Measurements from ENCODE around the gene DUSP7. TPM values are rescaled to one million over a fixed set of nuclear protein-coding genes. Genes with fewer than 3 reads are reported as not detected.

Gene DUSP7
- total RNA-seq, 1 donor from 2014 or later: 32.5 TPM

DNA sequence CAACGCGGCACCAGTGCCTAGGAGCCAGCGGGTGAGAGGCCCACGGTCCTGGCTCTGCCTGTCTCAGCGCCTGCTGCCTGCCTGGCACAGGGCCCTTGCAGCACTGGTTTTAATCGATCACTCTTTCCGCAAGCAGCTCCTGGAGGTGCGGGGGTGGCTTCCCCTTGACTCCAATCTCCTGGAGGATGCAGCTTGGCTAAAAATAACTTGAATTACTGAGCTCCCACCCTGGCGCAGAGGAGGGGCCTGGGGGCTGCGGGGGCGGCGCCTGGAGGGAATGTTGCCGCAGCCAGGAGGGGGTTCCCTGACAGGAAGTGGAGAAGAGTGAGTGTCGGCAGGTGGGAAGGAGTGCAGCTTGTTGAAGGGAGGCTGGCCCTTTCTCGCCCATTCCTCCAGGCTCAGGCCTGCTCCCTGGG is 50.8 kb downstream of the DUSP7 start:
- Mint-ChIP-seq H3K4me1 (ENCODE audit: low read depth) (peaks cover 22% of the 10 kb centered on the region), H3K9me3 (ENCODE audit: low read depth) (no peaks in the 10 kb centered on the region), H3K27me3 (ENCODE audit: low read depth) (no peaks in the 10 kb centered on the region), H3K36me3 (ENCODE audit: low read depth) (no peaks in the 10 kb centered on the region), H3K27ac (ENCODE audit: unreplicated experiment) (no peak overlapping the region), H3K4me3 (ENCODE audit: unreplicated experiment) (no peak overlapping the region)
- TF ChIP-seq, protein P1, sequence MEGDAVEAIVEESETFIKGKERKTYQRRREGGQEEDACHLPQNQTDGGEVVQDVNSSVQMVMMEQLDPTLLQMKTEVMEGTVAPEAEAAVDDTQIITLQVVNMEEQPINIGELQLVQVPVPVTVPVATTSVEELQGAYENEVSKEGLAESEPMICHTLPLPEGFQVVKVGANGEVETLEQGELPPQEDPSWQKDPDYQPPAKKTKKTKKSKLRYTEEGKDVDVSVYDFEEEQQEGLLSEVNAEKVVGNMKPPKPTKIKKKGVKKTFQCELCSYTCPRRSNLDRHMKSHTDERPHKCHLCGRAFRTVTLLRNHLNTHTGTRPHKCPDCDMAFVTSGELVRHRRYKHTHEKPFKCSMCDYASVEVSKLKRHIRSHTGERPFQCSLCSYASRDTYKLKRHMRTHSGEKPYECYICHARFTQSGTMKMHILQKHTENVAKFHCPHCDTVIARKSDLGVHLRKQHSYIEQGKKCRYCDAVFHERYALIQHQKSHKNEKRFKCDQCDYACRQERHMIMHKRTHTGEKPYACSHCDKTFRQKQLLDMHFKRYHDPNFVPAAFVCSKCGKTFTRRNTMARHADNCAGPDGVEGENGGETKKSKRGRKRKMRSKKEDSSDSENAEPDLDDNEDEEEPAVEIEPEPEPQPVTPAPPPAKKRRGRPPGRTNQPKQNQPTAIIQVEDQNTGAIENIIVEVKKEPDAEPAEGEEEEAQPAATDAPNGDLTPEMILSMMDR (IDR thresholded peaks at IDR 0.05): peak; percentile 11
- DNase-seq (ENCODE audit: low spot score): no peak

DNA sequence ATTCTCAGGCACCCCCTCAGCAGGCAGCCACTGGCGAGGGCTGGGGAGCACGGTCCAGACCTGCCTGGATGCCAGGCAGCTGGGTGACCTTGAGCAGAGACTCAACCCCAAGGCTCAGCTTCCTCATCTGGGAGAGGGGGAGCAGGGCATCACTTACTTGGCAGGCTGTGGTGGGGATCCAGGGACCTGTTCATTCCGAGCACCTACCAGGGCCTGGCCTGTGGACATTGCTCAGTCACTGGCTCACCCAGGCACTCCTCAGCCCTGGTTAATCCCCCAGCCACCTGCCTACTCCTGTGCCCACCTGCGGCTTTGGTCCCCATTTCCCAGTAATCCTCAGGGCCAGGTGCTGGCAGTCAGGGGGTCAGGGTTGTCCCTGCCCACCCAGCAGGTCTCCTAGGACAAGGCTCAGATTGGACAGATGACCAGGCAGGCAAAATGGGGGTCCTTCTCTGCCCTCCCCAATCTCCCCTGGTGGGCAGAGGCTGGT is 51.4 kb downstream of the DUSP7 start:
- DNase-seq (ENCODE audit: low spot score): no peak
- Mint-ChIP-seq H3K27me3 (ENCODE audit: low read depth) (no peaks in the 10 kb centered on the region), H3K4me3 (ENCODE audit: unreplicated experiment) (no peak overlapping the region), H3K36me3 (ENCODE audit: low read depth) (no peaks in the 10 kb centered on the region), H3K4me1 (ENCODE audit: low read depth) (peaks cover 22% of the 10 kb centered on the region), H3K27ac (ENCODE audit: unreplicated experiment) (no peak overlapping the region), H3K9me3 (ENCODE audit: low read depth) (no peaks in the 10 kb centered on the region)
- TF ChIP-seq, protein P1 (IDR thresholded peaks at IDR 0.05): no peak

DNA sequence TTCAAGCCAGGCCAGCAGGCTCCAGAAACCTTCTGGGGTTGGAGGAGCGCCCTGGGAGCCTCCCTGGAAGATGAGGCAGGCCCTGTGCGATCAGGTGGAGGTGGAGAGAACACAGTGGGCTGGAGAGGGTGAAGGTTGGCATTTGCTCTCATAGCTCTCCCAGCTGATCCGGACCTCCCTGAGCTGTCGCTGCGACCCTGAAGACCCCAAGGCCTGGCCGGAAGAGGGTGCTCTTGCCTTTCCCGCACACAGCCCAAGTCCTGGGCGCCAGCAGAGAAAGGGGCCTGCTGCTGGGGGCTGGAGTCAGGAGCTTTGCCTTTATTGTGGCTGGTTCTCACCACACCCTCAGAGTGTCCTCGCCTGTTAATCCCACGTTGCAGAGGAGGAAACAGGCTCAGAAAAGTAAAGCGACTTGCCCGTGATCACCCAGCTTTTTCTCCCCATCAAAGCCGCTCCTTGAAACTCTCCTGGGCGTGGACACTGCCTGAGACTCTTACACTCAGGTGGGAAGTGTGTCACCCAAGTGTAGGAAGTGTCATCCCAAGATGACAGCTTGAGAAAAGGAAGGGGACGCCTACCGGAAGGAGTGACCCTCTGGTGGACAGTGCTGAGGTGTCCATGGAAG is 52.1 kb downstream of the DUSP7 start:
- H3K27ac Mint-ChIP-seq (ENCODE audit: unreplicated experiment): no peak overlapping the region
- TF ChIP-seq, protein P1 (IDR thresholded peaks at IDR 0.05): peak; percentile 88
- DNase-seq (ENCODE audit: low spot score): no peak
- peaks cover 22% of the 10 kb centered on the region for H3K4me1 Mint-ChIP-seq (ENCODE audit: low read depth)
- no peaks in the 10 kb centered on the region for H3K9me3 Mint-ChIP-seq (ENCODE audit: low read depth)
- no peaks in the 10 kb centered on the region for H3K36me3 Mint-ChIP-seq (ENCODE audit: low read depth)
- H3K27me3 Mint-ChIP-seq (ENCODE audit: low read depth): no peaks in the 10 kb centered on the region
- H3K4me3 Mint-ChIP-seq (ENCODE audit: unreplicated experiment): no peak overlapping the region

DNA sequence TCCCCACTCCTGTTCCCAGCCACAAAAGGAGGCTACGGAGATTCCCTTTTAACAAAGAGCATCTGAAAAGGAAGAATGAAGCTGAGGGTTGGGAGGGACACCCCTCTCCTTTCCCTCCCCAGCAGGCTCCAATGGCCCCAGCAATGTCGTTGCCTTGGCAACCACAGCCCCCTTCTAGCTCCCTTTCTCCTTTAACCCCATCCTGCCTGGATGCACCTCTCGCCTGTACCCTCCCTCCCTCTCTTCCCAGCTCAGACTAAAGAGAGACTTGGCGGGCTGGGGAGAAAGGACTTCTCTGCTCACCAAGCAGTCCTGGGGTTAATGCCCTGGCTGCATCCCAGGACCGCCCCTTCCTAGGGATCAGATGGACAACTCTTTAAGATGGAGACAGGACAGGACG is 53.6 kb downstream of the DUSP7 start:
- no peak overlapping the region for H3K4me3 Mint-ChIP-seq (ENCODE audit: unreplicated experiment)
- TF ChIP-seq, protein P1 (IDR thresholded peaks at IDR 0.05): no peak
- no peak for DNase-seq (ENCODE audit: low spot score)
- peaks cover 2% of the 10 kb centered on the region for H3K27me3 Mint-ChIP-seq (ENCODE audit: low read depth)
- no peaks in the 10 kb centered on the region for H3K36me3 Mint-ChIP-seq (ENCODE audit: low read depth)
- no peaks in the 10 kb centered on the region for H3K9me3 Mint-ChIP-seq (ENCODE audit: low read depth)
- peaks cover 27% of the 10 kb centered on the region for H3K4me1 Mint-ChIP-seq (ENCODE audit: low read depth)
- no peak overlapping the region for H3K27ac Mint-ChIP-seq (ENCODE audit: unreplicated experiment)

DNA sequence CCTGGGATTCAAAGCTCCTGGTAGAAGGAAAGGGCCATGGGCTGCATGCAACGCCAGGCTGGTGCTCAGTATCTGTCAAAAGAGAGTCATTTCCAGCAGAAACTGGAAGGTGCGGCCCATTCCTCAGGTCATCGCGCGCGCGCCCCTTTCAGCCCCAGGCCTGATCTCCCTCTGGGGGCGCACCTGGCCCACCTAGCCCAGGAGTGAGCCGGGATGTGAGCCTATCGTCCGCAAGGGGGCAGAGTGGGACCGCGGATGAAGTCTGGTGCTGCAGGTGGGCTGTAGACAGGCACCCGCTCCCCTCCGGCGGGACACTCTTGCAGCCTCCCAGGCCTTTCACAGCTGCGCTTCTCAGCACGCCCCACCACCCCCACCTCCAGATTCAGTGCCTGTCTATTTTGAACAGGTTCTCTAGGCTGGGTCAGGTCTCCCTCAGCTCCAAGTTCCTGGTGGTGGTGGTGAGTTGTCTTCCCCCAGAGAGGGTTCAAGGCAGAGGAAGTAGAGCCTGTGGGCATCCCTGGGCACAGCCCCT is 54.9 kb downstream of the DUSP7 start:
- H3K36me3 Mint-ChIP-seq (ENCODE audit: low read depth): no peaks in the 10 kb centered on the region
- TF ChIP-seq, protein P1 (IDR thresholded peaks at IDR 0.05): peak; percentile 99
- no peak for DNase-seq (ENCODE audit: low spot score)
- H3K9me3 Mint-ChIP-seq (ENCODE audit: low read depth): no peaks in the 10 kb centered on the region
- H3K4me3 Mint-ChIP-seq (ENCODE audit: unreplicated experiment): no peak overlapping the region
- H3K27me3 Mint-ChIP-seq (ENCODE audit: low read depth): peaks cover 2% of the 10 kb centered on the region
- peaks cover 27% of the 10 kb centered on the region for H3K4me1 Mint-ChIP-seq (ENCODE audit: low read depth)
- H3K27ac Mint-ChIP-seq (ENCODE audit: unreplicated experiment): no peak overlapping the region

Data from chondrocyte (in vitro differentiated cells).